GM06990 (cell line): ENCODE results near the gene BBOF1.
"Not testable (repeated sequence)": the region's sequence is repeated elsewhere in the genome, so short reads cannot be mapped to it uniquely, and the experiment has no call there.

Experiments used
- DNase-seq: peaks from one replicate; pipeline ENCODE4 v3.0.0-alpha.2; 2011; ENCODE audit not compliant: insufficient read length; ENCODE audit errors: extremely low read depth
- H3K27me3 ChIP-seq: replicated peaks from 2 replicates; pipeline ENCODE4 v1.6.0; 2011; ENCODE audit warnings: low read length; ENCODE audit not compliant: control insufficient read depth, insufficient read depth
- H3K36me3 ChIP-seq: 2 replicates; pipeline ENCODE4 v1.5.1; 2011; ENCODE audit warnings: low read length; ENCODE audit not compliant: control insufficient read depth, insufficient read depth
- H3K4me3 ChIP-seq: replicated peaks from 2 replicates; pipeline ENCODE4 v1.5.1; 2011; ENCODE audit warnings: low read depth, mild to moderate bottlenecking, control low read depth, low read length
- CTCF ChIP-seq: IDR thresholded peaks from 2 replicates; pipeline ENCODE4 v1.5.1; 2011; ENCODE audit warnings: low read length, control low read depth, mild to moderate bottlenecking, inconsistent platforms; ENCODE audit not compliant: insufficient read depth, poor library complexity, severe bottlenecking

Gene BBOF1

GRCh38 chr14:73991092-73991491 lies 28.1 kb upstream of the BBOF1 start:
- Histone ChIP-seq H3K36me3 (peaks cover 1% of the 10 kb centered on the region; the same call in 1 of the 2 replicates), H3K4me3 (no peak overlapping the region), H3K27me3 (no peaks in the 10 kb centered on the region)
- no peak for TF ChIP-seq CTCF
- DNase-seq, result no peak

- not testable (repeated sequence) for H3K27me3 ChIP-seq, H3K4me3 ChIP-seq, DNase-seq, H3K36me3 ChIP-seq
Measured at GRCh38 chr14:73994926-73995325, 24.2 kb upstream of the BBOF1 start.

- Histone ChIP-seq H3K4me3 (no peak overlapping the region), H3K27me3 (no peaks in the 10 kb centered on the region), H3K36me3 (no peaks in the 10 kb centered on the region; the same call in 1 of the 2 replicates)
- no peak for DNase-seq
- no peak for TF ChIP-seq CTCF
Measured at GRCh38 chr14:73995977-73996378, 23.2 kb upstream of the BBOF1 start.

- H3K36me3 ChIP-seq, result no peaks in the 10 kb centered on the region; the same call in 1 of the 2 replicates
- no peak overlapping the region for H3K4me3 ChIP-seq
- H3K27me3 ChIP-seq, result no peaks in the 10 kb centered on the region
- no peak for DNase-seq
- TF ChIP-seq CTCF, result no peak
Measured at GRCh38 chr14:73996731-73997107, 22.4 kb upstream of the BBOF1 start.

- Histone ChIP-seq H3K4me3 (no peak overlapping the region), H3K27me3 (no peaks in the 10 kb centered on the region), H3K36me3 (no peaks in the 10 kb centered on the region; the same call in 1 of the 2 replicates)
- TF ChIP-seq CTCF, result no peak
- no peak for DNase-seq
Measured at GRCh38 chr14:73997108-73997943, 21.8 kb upstream of the BBOF1 start.

- no peak for DNase-seq
- TF ChIP-seq CTCF, result no peak
- Histone ChIP-seq H3K36me3 (no peaks in the 10 kb centered on the region; the same call in 1 of the 2 replicates), H3K27me3 (no peaks in the 10 kb centered on the region), H3K4me3 (no peak overlapping the region)
Measured at GRCh38 chr14:73997944-73998447, 21.2 kb upstream of the BBOF1 start.
